HepG2 (cell line): ENCODE data around the gene HCK. TPM values are rescaled to one million over a fixed set of nuclear protein-coding genes. Genes with fewer than 3 reads are reported as not detected.

Experiments used
- ARNT2 ChIP-seq: sonication (generic); formaldehyde crosslinking; IDR thresholded peaks from 2 replicates; pipeline ENCODE4 v1.8.0; 2022; ENCODE audit warnings: mild to moderate bottlenecking, low read depth, missing genetic modification reagents, moderate library complexity
- ETV6 ChIP-seq: sonication (generic); formaldehyde crosslinking; conservative IDR thresholded peaks from 2 replicates; pipeline ENCODE4 v1.4.0; 2020; ENCODE audit warnings: missing genetic modification reagents
- FOXP4 ChIP-seq: sonication (generic); formaldehyde crosslinking; IDR thresholded peaks from 2 replicates; pipeline ENCODE4 v1.4.0; 2020; ENCODE audit warnings: missing genetic modification reagents
- GZF1 ChIP-seq: sonication (generic); formaldehyde crosslinking; IDR thresholded peaks from 2 replicates; pipeline ENCODE4 v1.5.1; 2020; ENCODE audit warnings: mild to moderate bottlenecking, missing genetic modification reagents
- HDAC1 ChIP-seq: sonication (generic); formaldehyde crosslinking; IDR thresholded peaks from 2 replicates; pipeline ENCODE4 v1.5.1; 2020; ENCODE audit warnings: mild to moderate bottlenecking, missing genetic modification reagents
- HIVEP1 ChIP-seq: sonication (generic); formaldehyde crosslinking; IDR thresholded peaks from 2 replicates; pipeline ENCODE4 v1.4.0; 2020; ENCODE audit warnings: mild to moderate bottlenecking, missing genetic modification reagents
- KAT8 ChIP-seq: IDR thresholded peaks from 2 replicates; pipeline ENCODE4 v1.6.1; 2016; ENCODE audit warnings: missing genetic modification reagents, missing compliant biosample characterization
- MAZ ChIP-seq, 2 experiments: sonication (generic) in 1 of 2; formaldehyde crosslinking in 1 of 2; IDR thresholded peaks; 2 replicates each; pipeline versions ENCODE4 v1.5.0 to v1.6.1; 2012 to 2020; ENCODE audit warnings: low read depth in 2 of 2, mild to moderate bottlenecking in 2 of 2, borderline replicate concordance in 1 of 2, improper control_type of control experiment in 1 of 2, low read length in 1 of 2, missing genetic modification reagents in 1 of 2, moderate library complexity in 1 of 2
- NFE2L1 ChIP-seq: sonication (generic); formaldehyde crosslinking; IDR thresholded peaks from 2 replicates; pipeline ENCODE4 v1.4.0; 2020; ENCODE audit warnings: missing genetic modification reagents, mild to moderate bottlenecking, borderline replicate concordance
- PCBP2 ChIP-seq: fragments of 200-400 bp; formaldehyde crosslinking; optimal IDR thresholded peaks from 2 replicates; pipeline ENCODE3; 2018; ENCODE audit warnings: low read length, low read depth; ENCODE audit not compliant: poor library complexity, severe bottlenecking
- PPARG ChIP-seq: conservative IDR thresholded peaks from 2 replicates; pipeline ENCODE4 v1.6.1; 2016; ENCODE audit warnings: missing biosample characterization, missing genetic modification reagents
- SNAPC5 ChIP-seq: sonication (generic); formaldehyde crosslinking; IDR thresholded peaks from 2 replicates; pipeline ENCODE4 v1.8.1; 2023; ENCODE audit warnings: mild to moderate bottlenecking, missing genetic modification reagents, borderline replicate concordance
- TRIM24 ChIP-seq: sonication (generic); formaldehyde crosslinking; IDR thresholded peaks from 2 replicates; pipeline ENCODE4 v1.8.0; 2022; ENCODE audit warnings: mild to moderate bottlenecking, missing genetic modification reagents
- ZKSCAN1 ChIP-seq: fragments of 150-350 bp; IDR thresholded peaks from 2 replicates; pipeline ENCODE4 v1.6.1; 2014; ENCODE audit warnings: low read length
- ZNF124 ChIP-seq: sonication (generic); formaldehyde crosslinking; IDR thresholded peaks from 2 replicates; pipeline ENCODE4 v1.4.0; 2020; ENCODE audit warnings: missing genetic modification reagents
- ZNF230 ChIP-seq: sonication (generic); formaldehyde crosslinking; IDR thresholded peaks from 2 replicates; pipeline ENCODE4 v1.4.0; 2020; ENCODE audit warnings: mild to moderate bottlenecking, missing genetic modification reagents
- ZNF263 ChIP-seq: sonication (generic); formaldehyde crosslinking; IDR thresholded peaks from 2 replicates; pipeline ENCODE4 v1.4.0; 2020; ENCODE audit warnings: missing genetic modification reagents
- ZNF343 ChIP-seq: sonication (generic); formaldehyde crosslinking; IDR thresholded peaks from 2 replicates; pipeline ENCODE4 v1.4.0; 2020; ENCODE audit warnings: mild to moderate bottlenecking, missing genetic modification reagents
- ZNF496 ChIP-seq: sonication (generic); formaldehyde crosslinking; IDR thresholded peaks from 2 replicates; pipeline ENCODE4 v1.8.1; 2023; ENCODE audit warnings: mild to moderate bottlenecking, moderate library complexity, missing genetic modification reagents; ENCODE audit not compliant: insufficient replicate concordance
- ZNF563 ChIP-seq: sonication (generic); formaldehyde crosslinking; IDR thresholded peaks from 2 replicates; pipeline ENCODE4 v1.8.0; 2022; ENCODE audit warnings: mild to moderate bottlenecking, moderate library complexity, missing genetic modification reagents
- ZNF577 ChIP-seq: sonication (generic); formaldehyde crosslinking; IDR thresholded peaks from 2 replicates; pipeline ENCODE4 v1.4.0; 2020; ENCODE audit warnings: mild to moderate bottlenecking, low read depth, missing genetic modification reagents, borderline replicate concordance
- ZNF720 ChIP-seq: sonication (generic); formaldehyde crosslinking; IDR thresholded peaks from 2 replicates; pipeline ENCODE4 v1.4.0; 2020; ENCODE audit warnings: missing genetic modification reagents
- ZNF790 ChIP-seq: sonication (generic); formaldehyde crosslinking; IDR thresholded peaks from 2 replicates; pipeline ENCODE4 v1.8.0; 2022; ENCODE audit warnings: missing genetic modification reagents, mild to moderate bottlenecking, borderline replicate concordance
- polyA plus RNA-seq, 8 experiments: library from polyadenylated mRNA; depleted of rRNA in 3 of 8; stranded (reverse) in 7 of 8; unstranded in 1 of 8; fragments of >200 nt; fragmentation: Illumina TruSeq in 4 of 8; extraction: Trizol in 4 of 8; gene quantifications; 2 replicates each; pipeline versions ENCODE4 v1.2.1 to v1.2.3, GENCODE V29; 2011 to 2016; ENCODE audit warnings: low read depth in 4 of 8, missing spikeins in 1 of 8, mixed read lengths in 1 of 8; ENCODE audit not compliant: insufficient read depth in 1 of 8
- total RNA-seq, 5 experiments: library from RNA; depleted of rRNA; stranded (reverse); fragments of >200 nt; fragmentation: Illumina TruSeq; extraction: Trizol; gene quantifications; 2 replicates each; pipeline ENCODE4 v1.2.3, GENCODE V29; 2016; ENCODE audit warnings: low read depth in 1 of 5
- TF ChIP-seq, protein P1 (sequence below): sonication (generic); formaldehyde crosslinking; IDR thresholded peaks from 2 replicates; pipeline ENCODE4 v1.5.0; 2020; ENCODE audit warnings: mild to moderate bottlenecking, missing genetic modification reagents
- TF ChIP-seq, protein P2 (sequence below): sonication (generic); formaldehyde crosslinking; IDR thresholded peaks from 2 replicates; pipeline ENCODE4 v1.4.0; 2020; ENCODE audit warnings: mild to moderate bottlenecking, missing genetic modification reagents
- TF ChIP-seq, protein P3 (sequence below), 2 experiments: fragments of 450-650 bp in 1 of 2; sonication (generic) in 1 of 2; formaldehyde crosslinking; IDR thresholded peaks; 2 replicates each; pipeline versions ENCODE4 v1.5.0 to v1.8.0; 2020 to 2022; ENCODE audit warnings: mild to moderate bottlenecking in 1 of 2, missing genetic modification reagents in 1 of 2

HCK gene
- total and polyA plus RNA-seq, 2 of the 13 experiments (the other 11 are each of a cell fraction or from before 2014, with no cell fraction given), result 0.04 TPM; not detected in 1

- TF ChIP-seq TRIM24 (CRISPR knock-in tag) (no peak), GZF1 (CRISPR knock-in tag) (no peak), ZNF563 (CRISPR knock-in tag) (no peak), ZNF720 (no peak), ZNF124 (CRISPR knock-in tag) (0 out of 2 replicates have a peak, but pooled peaks have one; percentile 48), ZKSCAN1 (no peak), ARNT2 (CRISPR knock-in tag) (no peak), NFE2L1 (CRISPR knock-in tag) (no peak), KAT8 (no peak), ZNF263 (CRISPR knock-in tag) (no peak), ZNF230 (CRISPR knock-in tag) (no peak), ZNF496 (CRISPR knock-in tag) (no peak), HIVEP1 (CRISPR knock-in tag) (peak; percentile 29; the same call in 1 of the 2 replicates), FOXP4 (no peak), ZNF343 (CRISPR knock-in tag) (no peak), PPARG (CRISPR knock-in tag) (no peak), ZNF790 (CRISPR knock-in tag) (no peak), MAZ (IDR thresholded peaks at IDR 0.05; ENCODE audit: borderline replicate concordance, low read depth, low read length) (no peak), MAZ (CRISPR knock-in tag; IDR thresholded peaks at IDR 0.05; ENCODE audit: low read depth) (no peak), ZNF577 (CRISPR knock-in tag) (no peak), SNAPC5 (CRISPR knock-in tag) (no peak), ETV6 (no peak), HDAC1 (CRISPR knock-in tag) (no peak; the same call in 1 of the 2 replicates), PCBP2 (no peak)
- TF ChIP-seq, protein P1, sequence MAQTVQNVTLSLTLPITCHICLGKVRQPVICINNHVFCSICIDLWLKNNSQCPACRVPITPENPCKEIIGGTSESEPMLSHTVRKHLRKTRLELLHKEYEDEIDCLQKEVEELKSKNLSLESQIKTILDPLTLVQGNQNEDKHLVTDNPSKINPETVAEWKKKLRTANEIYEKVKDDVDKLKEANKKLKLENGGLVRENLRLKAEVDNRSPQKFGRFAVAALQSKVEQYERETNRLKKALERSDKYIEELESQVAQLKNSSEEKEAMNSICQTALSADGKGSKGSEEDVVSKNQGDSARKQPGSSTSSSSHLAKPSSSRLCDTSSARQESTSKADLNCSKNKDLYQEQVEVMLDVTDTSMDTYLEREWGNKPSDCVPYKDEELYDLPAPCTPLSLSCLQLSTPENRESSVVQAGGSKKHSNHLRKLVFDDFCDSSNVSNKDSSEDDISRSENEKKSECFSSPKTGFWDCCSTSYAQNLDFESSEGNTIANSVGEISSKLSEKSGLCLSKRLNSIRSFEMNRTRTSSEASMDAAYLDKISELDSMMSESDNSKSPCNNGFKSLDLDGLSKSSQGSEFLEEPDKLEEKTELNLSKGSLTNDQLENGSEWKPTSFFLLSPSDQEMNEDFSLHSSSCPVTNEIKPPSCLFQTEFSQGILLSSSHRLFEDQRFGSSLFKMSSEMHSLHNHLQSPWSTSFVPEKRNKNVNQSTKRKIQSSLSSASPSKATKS (CRISPR knock-in tag), result no peak
- TF ChIP-seq, protein P2, sequence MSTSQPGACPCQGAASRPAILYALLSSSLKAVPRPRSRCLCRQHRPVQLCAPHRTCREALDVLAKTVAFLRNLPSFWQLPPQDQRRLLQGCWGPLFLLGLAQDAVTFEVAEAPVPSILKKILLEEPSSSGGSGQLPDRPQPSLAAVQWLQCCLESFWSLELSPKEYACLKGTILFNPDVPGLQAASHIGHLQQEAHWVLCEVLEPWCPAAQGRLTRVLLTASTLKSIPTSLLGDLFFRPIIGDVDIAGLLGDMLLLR (CRISPR knock-in tag), result 0 out of 2 replicates have a peak, but pooled peaks have one; percentile 62
- TF ChIP-seq, protein P3, sequence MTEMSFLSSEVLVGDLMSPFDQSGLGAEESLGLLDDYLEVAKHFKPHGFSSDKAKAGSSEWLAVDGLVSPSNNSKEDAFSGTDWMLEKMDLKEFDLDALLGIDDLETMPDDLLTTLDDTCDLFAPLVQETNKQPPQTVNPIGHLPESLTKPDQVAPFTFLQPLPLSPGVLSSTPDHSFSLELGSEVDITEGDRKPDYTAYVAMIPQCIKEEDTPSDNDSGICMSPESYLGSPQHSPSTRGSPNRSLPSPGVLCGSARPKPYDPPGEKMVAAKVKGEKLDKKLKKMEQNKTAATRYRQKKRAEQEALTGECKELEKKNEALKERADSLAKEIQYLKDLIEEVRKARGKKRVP (CRISPR knock-in tag; IDR thresholded peaks at IDR 0.05), result no peak
Measured at GRCh38 chr20:32017711-32018251, 34.3 kb upstream of the HCK start (continued).
